ENCODE data around the gene ZC3H6.

GRCh38 chr2:112310906-112311305, 35.5 kb downstream of the ZC3H6 start:
- TF ChIP-seq CTCF (IDR thresholded peaks at IDR 0.05) (no peak), POLR2A (IDR thresholded peaks at IDR 0.05) (no peak)

Data from uterus (tissue), 2 donors.